ENCODE data around the gene NDUFV2.
"Not testable (repeated sequence)": the region's sequence is repeated elsewhere in the genome, so short reads cannot be mapped to it uniquely, and the experiment has no call there.

Gene NDUFV2

GRCh38 chr18:9092665-9093064, 9.8 kb upstream of the NDUFV2 start:
- no peak for DNase-seq

- not testable (repeated sequence) for DNase-seq
Measured at GRCh38 chr18:9093109-9093508, 9.4 kb upstream of the NDUFV2 start.

DNA sequence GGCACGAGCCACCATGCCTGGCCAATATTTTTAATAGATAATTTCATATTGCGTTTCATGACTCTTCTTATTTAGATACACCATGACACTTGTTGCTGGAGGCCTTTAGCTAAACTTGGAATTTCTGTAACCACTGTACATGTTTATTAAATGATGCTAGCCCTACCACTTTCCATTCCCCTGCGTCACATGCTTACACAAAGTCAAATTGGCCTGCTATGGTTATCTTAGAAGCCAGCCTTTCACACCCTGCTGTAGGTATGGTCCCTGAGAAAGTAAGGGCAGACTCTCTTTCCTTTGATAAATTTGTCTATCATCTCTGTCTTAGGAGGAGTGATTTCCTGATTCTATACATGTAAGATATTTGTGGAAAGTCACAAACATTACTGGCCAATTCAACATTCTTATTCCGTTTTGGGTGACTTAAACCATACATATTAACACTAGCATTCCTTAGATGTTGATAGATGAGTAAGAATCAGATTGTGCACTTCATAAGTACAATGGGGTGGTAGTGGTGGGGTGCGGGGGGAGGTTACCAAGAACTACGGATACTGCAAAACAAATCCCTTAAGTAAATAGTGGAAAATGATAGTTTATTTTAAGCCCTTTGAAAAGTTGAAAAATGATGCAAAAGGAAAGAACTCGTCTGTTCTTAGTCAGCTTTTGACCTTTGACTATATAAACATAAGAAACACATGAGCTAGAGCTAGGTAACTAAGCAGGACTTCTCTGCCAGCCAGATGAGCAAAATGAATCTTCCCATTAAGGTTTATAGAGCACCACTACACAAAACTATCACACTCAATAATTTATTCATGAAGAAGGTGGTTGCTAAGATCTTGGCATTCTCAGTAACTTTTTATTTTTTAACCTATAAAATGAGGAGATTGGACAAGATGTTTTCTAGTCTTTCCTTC, 7.9 kb upstream of the NDUFV2 start:
- DNase-seq: no peak

GRCh38 chr18:9095297-9096006, 7.0 kb upstream of the NDUFV2 start:
- DNase-seq: no peak

DNA sequence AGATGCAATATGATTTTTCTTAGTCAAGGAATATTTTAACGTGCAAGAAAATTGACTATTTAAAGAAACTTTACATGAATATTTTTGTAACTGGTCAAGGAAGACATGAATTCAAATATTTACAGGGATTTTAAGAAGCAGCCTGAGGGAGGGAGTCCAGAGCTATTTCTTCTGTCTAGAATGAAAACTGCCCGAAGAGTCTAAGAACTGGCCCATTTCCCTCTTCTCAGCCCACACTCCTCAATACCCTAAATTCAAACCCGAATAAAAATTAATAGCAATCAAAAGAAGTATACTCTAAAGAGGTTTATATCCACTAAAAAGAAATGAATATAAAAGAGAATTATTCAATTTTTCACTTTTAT, 6.5 kb upstream of the NDUFV2 start:
- no peak for DNase-seq

- DNase-seq: no peak
Measured at GRCh38 chr18:9096685-9097084, 5.8 kb upstream of the NDUFV2 start.

DNA sequence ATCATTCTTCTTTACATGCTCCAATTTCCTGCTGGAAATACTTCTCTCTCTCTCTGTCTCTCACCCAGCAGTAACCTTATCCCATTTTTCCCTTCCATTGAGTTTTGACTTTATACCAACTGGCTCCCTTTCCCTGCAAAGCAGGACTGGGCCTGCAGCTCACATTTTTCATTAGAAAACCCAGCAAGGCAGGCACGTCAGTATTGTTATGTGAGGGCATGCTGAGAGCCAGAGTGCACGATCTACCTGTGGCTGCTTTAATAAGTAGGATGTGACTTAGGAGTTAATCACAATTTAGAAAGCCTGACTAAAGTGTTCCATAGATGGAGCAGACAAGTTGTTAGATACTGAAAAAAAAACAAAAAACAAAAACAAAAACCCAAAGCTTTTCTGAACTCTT, 5.2 kb upstream of the NDUFV2 start:
- no peak for DNase-seq

DNA sequence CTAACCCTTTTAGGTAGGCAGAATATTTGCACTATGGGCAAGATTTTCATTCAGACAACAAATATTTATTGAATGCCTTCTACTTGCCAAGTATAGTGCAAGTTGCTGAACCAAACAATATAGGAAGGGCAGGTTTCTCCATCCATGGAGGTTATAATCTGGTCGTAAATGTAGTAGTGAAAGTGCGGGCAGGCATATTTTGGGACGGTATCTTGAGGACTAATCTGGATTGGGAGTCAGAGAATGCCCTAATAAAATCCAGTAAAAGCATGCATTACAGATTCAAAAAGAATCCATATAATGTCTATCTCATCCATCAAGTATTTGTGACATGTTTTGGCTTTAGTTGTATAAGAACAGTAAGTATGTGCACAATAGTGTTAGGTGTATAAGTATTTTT, 1.7 kb upstream of the NDUFV2 start:
- DNase-seq: no peak

- DNase-seq: no peak
Measured at GRCh38 chr18:9101730-9102507, 580 bp upstream of the NDUFV2 start.

- DNase-seq: no peak
Measured at GRCh38 chr18:9103376-9103873, 926 bp downstream of the NDUFV2 start.

DNA sequence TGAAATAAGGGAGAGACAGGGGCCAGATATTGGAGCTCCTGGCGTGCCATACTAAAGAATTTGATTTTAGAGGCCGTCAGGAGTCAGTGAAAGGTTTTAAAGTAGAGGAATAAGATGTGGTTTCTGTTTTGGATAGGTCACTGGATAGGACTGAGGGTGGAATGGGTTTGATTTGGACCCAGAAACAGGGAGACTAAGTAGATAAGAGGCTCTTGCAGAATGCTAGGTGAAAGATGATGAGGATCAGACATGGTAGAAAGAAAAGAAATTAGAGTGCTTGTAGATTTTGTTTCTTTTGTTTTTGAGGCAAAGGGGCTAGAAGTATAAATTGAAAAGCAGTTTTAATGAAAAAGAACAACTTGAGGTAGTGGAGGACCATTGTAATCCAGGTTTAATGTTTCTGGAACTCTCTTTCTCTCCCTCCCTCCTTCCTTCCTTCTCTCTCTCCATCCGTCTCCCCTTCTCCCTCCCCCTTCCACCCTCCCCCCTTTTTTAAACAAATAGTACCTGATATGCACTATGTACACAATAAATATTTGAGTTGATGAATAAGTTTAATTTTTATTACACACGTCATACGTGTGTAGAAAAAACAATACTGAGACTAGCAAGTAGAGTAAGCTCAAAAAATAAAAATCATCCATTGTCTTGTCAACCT, 1.9 kb downstream of the NDUFV2 start:
- DNase-seq: no peak

GRCh38 chr18:9105420-9105819, 2.9 kb downstream of the NDUFV2 start:
- no peak for DNase-seq

GRCh38 chr18:9106094-9106493, 3.6 kb downstream of the NDUFV2 start:
- no peak for DNase-seq

GRCh38 chr18:9106800-9107584, 4.5 kb downstream of the NDUFV2 start:
- no peak for DNase-seq

DNA sequence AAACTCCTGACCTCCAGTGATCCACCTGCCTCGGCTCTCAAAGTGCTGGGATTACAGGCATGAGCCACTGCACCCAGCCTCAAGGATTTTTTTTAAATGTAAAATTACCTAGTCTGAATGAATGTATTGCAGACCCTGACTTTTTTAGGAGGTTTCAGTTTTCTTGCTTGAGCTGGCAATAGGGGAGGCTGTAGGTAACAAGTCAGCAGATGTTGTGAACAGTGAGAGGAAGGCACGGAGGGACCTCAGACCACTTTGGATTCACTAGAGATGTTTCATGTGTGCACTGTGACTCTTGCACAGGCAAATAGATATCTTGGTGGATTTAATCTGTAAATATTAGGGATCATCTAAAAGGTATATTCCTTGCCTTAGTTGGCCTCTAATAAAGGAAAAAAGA, 6.4 kb downstream of the NDUFV2 start:
- no peak for DNase-seq

- no peak for DNase-seq
Measured at GRCh38 chr18:9109523-9109922, 7.0 kb downstream of the NDUFV2 start.

DNA sequence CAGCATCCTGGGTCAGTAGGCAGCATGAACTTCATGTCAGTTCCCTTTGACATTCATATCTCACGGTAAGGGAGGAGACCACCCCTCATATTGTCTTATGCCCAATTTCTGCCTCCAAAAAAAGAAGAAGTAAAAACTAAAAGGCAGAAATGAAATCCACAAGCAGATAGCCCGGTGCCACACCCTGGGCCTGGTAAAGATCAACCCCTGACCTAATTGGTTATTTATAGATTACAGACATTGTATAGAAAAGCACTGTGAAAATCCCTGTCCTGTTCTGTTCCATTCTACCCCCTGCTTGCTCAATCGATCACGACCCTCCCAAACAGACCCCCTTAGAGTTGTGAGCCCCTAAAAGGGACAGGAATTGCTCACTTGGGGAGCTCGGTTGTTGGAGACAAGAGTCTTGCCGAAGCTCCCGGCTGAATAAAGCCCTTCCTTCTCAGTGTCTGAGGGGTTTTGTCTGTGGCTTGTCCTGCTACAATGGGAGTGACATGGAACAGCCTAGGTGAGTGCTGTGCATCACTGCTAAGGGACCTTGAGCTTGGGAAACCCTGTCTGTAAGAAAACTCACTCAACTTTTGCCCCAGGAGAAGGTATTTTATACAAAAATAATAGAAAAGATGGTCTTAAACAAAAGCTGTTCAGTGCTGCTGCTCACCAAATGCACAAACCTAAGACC, 11.1 kb downstream of the NDUFV2 start:
- DNase-seq: no peak

DNA sequence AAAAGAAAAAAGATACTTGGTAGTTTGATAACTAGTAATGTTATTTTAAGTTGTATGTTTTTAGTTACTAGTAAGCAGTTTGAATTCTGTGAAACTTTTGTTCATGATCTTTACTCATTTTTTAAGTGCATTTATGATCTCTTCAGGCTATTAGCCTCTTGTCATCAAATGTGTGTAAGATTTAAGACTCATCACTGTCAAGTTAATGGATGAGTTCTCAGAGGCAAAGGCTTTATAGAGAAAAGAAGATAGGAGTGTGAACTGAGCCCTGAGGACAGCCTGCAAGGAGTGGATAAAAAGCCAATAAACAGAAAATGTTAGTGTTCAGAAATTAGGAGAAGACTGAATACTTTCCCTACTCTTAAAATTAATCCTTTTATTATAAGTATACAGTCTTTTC, 13.5 kb downstream of the NDUFV2 start:
- no peak for DNase-seq

DNA sequence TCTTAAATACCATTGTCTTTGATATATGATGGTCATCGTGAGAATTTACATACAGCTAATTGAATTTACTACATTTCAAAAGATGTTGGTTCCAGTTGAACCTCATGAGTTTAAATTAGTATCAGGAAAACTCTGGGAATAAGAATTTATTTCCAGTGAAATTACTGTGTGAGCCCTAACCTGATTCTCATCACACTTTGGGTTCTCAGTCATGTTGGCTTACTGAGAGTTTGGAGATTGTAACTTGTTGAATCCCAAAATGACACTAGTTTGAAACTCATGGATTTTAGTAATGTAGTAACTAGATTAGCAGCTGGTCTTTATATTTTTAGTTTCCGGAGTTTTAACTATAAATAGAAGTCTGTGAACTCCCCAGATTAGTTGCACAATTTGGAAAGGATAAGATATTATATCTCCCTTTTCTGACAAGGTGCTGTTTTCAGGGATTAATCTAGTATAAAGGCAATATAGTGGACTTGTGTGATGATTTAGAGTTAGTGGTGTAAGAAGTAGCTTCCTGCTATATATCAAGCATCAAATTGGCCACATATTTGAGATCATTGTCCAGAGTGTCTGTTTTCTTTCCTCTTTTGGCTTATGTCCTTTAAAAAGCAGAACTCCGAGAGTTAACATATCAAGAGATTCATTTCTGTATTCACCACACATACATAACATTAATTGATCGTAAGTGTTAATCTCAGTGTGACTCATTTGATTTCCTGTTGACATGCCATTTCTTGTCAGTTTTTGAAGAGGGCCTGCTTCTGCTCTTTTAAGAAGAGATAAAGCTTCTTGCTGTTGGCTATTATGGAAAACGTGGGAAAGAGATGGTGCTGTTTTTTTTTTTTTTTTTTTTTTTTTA, 15.7 kb downstream of the NDUFV2 start:
- DNase-seq: no peak

- DNase-seq: no peak
Measured at GRCh38 chr18:9120796-9121195, 18.3 kb downstream of the NDUFV2 start.
